ENCODE results near the gene COPZ2.

- TF ChIP-seq EZH2phosphoT487 (conservative IDR thresholded peaks at IDR 0.05; ENCODE audit: low read length) (no peak), CTCF (IDR thresholded peaks at IDR 0.05; ENCODE audit: insufficient read depth, low read length, poor library complexity, severe bottlenecking) (no peak)
Measured at GRCh38 chr17:47993031-47993564, 44.5 kb downstream of the COPZ2 start.
